NK-92 (cell line): Measurements from ENCODE around the gene PARPBP.
"Not testable (repeated sequence)": the region's sequence is repeated elsewhere in the genome, so short reads cannot be mapped to it uniquely, and the experiment has no call there.

Experiments
- DNase-seq: peaks from one replicate; lab custom pipeline; 2025; ENCODE audit not compliant: unreplicated experiment; lab: John Stamatoyannopoulos, UW

The PARPBP gene

GRCh38 chr12:102240859-102241258 is 120.9 kb downstream of the PARPBP start:
- not testable (repeated sequence) for DNase-seq
